ENCODE measurements around the gene MMP14. TPM values are rescaled to one million over a fixed set of nuclear protein-coding genes. Genes with fewer than 3 reads are reported as not detected.

The MMP14 gene
- total and polyA plus RNA-seq, 9 of the 15 experiments (the other 6 are each of a cell fraction or from before 2014, with no cell fraction given) = 0.36 to 5.8 (median 1.3) TPM; not detected in 2

- Histone ChIP-seq H3K27me3 (ENCODE audit: control insufficient read depth in 2 of 2, insufficient read depth in 2 of 2, low read length in 2 of 2) (no peaks in the 10 kb centered on the region), H4K20me1 (replicated peaks; ENCODE audit: control insufficient read depth, insufficient read depth, low read length) (no peaks in the 10 kb centered on the region), H3K9ac (ENCODE audit: insufficient read depth in 1 of 2, low read depth in 2 of 2, low read length in 2 of 2) (no peak overlapping the region), H3K4me2 (ENCODE audit: insufficient read depth, low read length) (no peak overlapping the region), H3K4me3 (no peak overlapping the region), H3K9me3 (replicated peaks; ENCODE audit: control insufficient read depth, insufficient read depth, low read depth, low read length) (no peaks in the 10 kb centered on the region), H2AFZ (ENCODE audit: low read depth, low read length) (no peak overlapping the region), H3K9me1 (ENCODE audit: control insufficient read depth, insufficient read depth, low read length) (no peaks in the 10 kb centered on the region), H3K36me3 (ENCODE audit: control insufficient read depth, insufficient read depth, low read length) (no peaks in the 10 kb centered on the region), H3K27ac (ENCODE audit: extremely low read depth, low read depth, low read length) (no peak overlapping the region), H3K79me2 (ENCODE audit: control insufficient read depth, insufficient read depth, low read length) (no peaks in the 10 kb centered on the region), H3K4me1 (replicated peaks in 1 of 2; ENCODE audit: control insufficient read depth in 2 of 2, insufficient read depth in 2 of 2, low read length in 2 of 2) (peaks cover 18 to 22% of the 10 kb centered on the region in 2 experiments; a peak in 4 of 5 replicates)
- in situ Hi-C loops (cut with MboI) (no loop called here), intact Hi-C loops (cut with micrococcal nuclease) (no loop called here)
- TF ChIP-seq ZNF174 (CRISPR knock-in tag; IDR thresholded peaks at IDR 0.05) (no peak), RBM15 (IDR thresholded peaks at IDR 0.05; ENCODE audit: insufficient read depth, low read length) (no peak), KLF10 (CRISPR knock-in tag; IDR thresholded peaks at IDR 0.05) (no peak), FIP1L1 (IDR thresholded peaks at IDR 0.05; ENCODE audit: low read depth, low read length, poor library complexity, severe bottlenecking) (no peak), ZNF445 (CRISPR knock-in tag; IDR thresholded peaks at IDR 0.05; ENCODE audit: low read depth) (no peak), ARHGAP35 (IDR thresholded peaks at IDR 0.05; ENCODE audit: partially characterized antibody) (no peak), TEAD2 (tag; IDR thresholded peaks at IDR 0.05) (no peak), ZHX1 (conservative IDR thresholded peaks at IDR 0.05; ENCODE audit: low read length) (no peak), SREBF2 (CRISPR knock-in tag; IDR thresholded peaks at IDR 0.05) (no peak), CREB3L1 (IDR thresholded peaks at IDR 0.05; ENCODE audit: borderline replicate concordance, low read depth) (no peak), KLF13 (tag; IDR thresholded peaks at IDR 0.05; ENCODE audit: borderline replicate concordance, low read depth) (no peak), RBM39 (optimal IDR thresholded peaks at IDR 0.05; ENCODE audit: low read depth, low read length) (no peak), CREBBP (IDR thresholded peaks at IDR 0.05; ENCODE audit: low read depth, low read length) (no peak)
- TF ChIP-seq, protein P1, sequence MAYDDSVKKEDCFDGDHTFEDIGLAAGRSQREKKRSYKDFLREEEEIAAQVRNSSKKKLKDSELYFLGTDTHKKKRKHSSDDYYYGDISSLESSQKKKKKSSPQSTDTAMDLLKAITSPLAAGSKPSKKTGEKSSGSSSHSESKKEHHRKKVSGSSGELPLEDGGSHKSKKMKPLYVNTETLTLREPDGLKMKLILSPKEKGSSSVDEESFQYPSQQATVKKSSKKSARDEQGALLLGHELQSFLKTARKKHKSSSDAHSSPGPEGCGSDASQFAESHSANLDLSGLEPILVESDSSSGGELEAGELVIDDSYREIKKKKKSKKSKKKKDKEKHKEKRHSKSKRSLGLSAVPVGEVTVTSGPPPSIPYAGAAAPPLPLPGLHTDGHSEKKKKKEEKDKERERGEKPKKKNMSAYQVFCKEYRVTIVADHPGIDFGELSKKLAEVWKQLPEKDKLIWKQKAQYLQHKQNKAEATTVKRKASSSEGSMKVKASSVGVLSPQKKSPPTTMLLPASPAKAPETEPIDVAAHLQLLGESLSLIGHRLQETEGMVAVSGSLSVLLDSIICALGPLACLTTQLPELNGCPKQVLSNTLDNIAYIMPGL (CRISPR knock-in tag; IDR thresholded peaks at IDR 0.05) = no peak
- ChIA-PET POLR2A (interaction anchor here (0.6 to 1.5 kb wide), 3 partner anchors 13 to 259 kb away, joined by 3 to 5 read pairs (median 3); no protein-coding TSS in a partner anchor), CTCF (ENCODE audit: low intra/inter-chr PET ratio) (no interaction called here)
- FAIRE-seq (no peak), ATAC-seq (no peak), DNase-seq (ENCODE audit: extremely low read depth in 1 of 4, low spot score in 3 of 4) (no peak)
- WGBS (ENCODE audit: insufficient coverage, low coverage, missing lambda C conversion rate) = 45% methylated on average over 5 of the region's 5 CpGs
- no TSS peak for BruUV-seq (replicated peaks)
These were observed 42.4 kb upstream of the MMP14 start for GRCh38 chr14:22793976-22794375.

Measured in K562 (cell line).